Lower leg skin (tissue), 4 donors: ENCODE results near the gene NSFL1C. TPM values are rescaled to one million over a fixed set of nuclear protein-coding genes. Genes with fewer than 3 reads are reported as not detected.
A peak's percentile ranks its signal among the peaks of the same experiment; 100 is the strongest.

Experiments
- DNase-seq, 2 donors: peaks; one replicate each; pipeline ENCODE4 v3.0.0-alpha.2; 2019; ENCODE audit warnings: low spot score in 2 of 2
- H3K4me3 ChIP-seq: fragments of 200-600 bp; sonication (generic); 2 replicates; pipeline ENCODE4 v1.5.1; 2017; ENCODE audit warnings: mild to moderate bottlenecking, low read depth; ENCODE audit not compliant: poor library complexity, severe bottlenecking
- POLR2A ChIP-seq, 2 donors: fragments of 450-650 bp; IDR thresholded peaks; one replicate each; pipeline ENCODE4 v1.6.1; 2016 to 2017; ENCODE audit warnings: antibody characterized with exemption in 2 of 2, mild to moderate bottlenecking in 1 of 2, moderate library complexity in 1 of 2
- WGBS, 2 donors: methylation state at CpG; one replicate each; pipeline ENCODE4 v1.1.5; 2018; 5-methylcytosine and 5-hydroxymethylcytosine counted together
- intact Hi-C: fragments of 100-400 bp; cut with DNase I; formaldehyde crosslinking; loops from one replicate; pipeline ENCODE4 v1.15.0; 2023; ENCODE audit warnings: low total_unique reads
- total RNA-seq, 4 donors: library from RNA; depleted of rRNA; stranded (reverse); fragments of >200 nt; gene quantifications; one replicate each; pipeline ENCODE4 v1.1.0, GENCODE V29; 2016
- TF ChIP-seq, protein P1 (sequence below), 3 donors: fragments of 450-650 bp; IDR thresholded peaks; one replicate each; pipeline ENCODE4 v1.5.1; 2016; ENCODE audit warnings: antibody characterized with exemption in 3 of 3, mild to moderate bottlenecking in 3 of 3, moderate library complexity in 2 of 3

The NSFL1C gene
- total RNA-seq, 4 donors from 2014 or later, result 56.9 to 76.2 (median 63.5) TPM

- intact Hi-C loops, result no loop called here
- 77 to 78% methylated on average over 9 of the region's 9 CpGs for WGBS, 2 donors
- DNase-seq, result no peak
- TF ChIP-seq, protein P1, sequence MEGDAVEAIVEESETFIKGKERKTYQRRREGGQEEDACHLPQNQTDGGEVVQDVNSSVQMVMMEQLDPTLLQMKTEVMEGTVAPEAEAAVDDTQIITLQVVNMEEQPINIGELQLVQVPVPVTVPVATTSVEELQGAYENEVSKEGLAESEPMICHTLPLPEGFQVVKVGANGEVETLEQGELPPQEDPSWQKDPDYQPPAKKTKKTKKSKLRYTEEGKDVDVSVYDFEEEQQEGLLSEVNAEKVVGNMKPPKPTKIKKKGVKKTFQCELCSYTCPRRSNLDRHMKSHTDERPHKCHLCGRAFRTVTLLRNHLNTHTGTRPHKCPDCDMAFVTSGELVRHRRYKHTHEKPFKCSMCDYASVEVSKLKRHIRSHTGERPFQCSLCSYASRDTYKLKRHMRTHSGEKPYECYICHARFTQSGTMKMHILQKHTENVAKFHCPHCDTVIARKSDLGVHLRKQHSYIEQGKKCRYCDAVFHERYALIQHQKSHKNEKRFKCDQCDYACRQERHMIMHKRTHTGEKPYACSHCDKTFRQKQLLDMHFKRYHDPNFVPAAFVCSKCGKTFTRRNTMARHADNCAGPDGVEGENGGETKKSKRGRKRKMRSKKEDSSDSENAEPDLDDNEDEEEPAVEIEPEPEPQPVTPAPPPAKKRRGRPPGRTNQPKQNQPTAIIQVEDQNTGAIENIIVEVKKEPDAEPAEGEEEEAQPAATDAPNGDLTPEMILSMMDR (IDR thresholded peaks at IDR 0.05), result no peak
- peak overlapping the region; percentile 11 for H3K4me3 ChIP-seq
Observed at GRCh38 chr20:1490643-1491195, 24.1 kb upstream of the NSFL1C start.

DNA sequence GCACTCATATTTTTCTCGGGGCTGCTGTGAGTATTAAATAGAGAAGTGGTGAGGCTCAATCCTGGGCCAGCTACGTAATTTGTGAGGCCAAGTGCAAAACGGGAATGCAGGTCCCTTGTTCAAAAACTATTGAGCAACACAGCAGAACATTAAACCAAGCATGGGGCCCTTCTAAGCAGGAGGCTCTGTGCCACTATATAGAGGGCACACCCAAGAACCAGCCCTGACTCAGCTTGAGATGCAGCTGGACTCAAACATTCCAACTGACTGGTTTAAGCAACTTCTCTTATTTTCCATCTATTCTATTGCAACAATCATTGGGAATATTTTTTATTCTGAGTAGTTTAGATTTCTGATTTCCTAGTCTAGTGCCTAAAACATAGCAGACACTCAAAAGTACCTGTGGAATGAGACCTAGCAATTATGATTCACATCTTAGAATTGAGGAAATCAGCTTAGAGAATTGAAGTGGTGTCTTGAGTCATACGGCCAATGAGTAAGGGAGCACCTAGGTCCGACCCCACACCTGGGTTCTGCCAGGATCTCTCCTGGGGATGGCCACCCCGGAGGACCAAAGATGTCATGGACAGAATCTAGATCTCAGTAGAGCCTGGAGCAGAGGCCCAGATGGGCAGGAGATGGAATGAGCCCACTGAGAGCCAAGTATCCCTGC is 23.3 kb upstream of the NSFL1C start:
- WGBS, 2 donors, result 48 to 52% methylated on average over 6 of the region's 6 CpGs
- peak in 1 of 2 donors; percentile 60 for DNase-seq
- no peak for TF ChIP-seq POLR2A (IDR thresholded peaks at IDR 0.05)
- TF ChIP-seq, protein P1 (IDR thresholded peaks at IDR 0.05), result no peak
- intact Hi-C loops, result no loop called here
- no peak overlapping the region for H3K4me3 ChIP-seq

DNA sequence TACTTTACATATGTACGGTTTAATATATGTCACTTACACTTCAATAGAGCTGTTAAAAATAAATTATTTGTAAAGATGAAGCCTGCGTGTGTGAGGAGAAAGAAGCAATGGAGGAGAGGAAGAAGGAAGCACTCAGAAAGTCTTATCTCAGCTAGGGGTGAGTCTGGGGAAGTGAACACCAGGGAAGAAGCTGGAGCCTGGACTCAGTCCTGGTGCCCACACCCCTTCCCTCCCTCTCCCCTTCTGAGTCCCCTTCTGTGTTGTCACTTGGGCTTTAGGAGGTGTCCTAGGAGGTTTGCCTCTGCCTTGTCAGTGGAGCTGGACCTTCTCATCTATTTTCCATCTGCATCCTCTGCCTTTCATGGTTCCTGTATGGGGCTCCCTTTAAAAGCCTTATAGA is 22.7 kb upstream of the NSFL1C start:
- 78 to 84% methylated on average over 2 of the region's 2 CpGs for WGBS, 2 donors
- TF ChIP-seq, protein P1 (IDR thresholded peaks at IDR 0.05), result no peak
- TF ChIP-seq POLR2A (IDR thresholded peaks at IDR 0.05), result no peak
- intact Hi-C loops, result no loop called here
- H3K4me3 ChIP-seq, result no peak overlapping the region
- no peak for DNase-seq

DNA sequence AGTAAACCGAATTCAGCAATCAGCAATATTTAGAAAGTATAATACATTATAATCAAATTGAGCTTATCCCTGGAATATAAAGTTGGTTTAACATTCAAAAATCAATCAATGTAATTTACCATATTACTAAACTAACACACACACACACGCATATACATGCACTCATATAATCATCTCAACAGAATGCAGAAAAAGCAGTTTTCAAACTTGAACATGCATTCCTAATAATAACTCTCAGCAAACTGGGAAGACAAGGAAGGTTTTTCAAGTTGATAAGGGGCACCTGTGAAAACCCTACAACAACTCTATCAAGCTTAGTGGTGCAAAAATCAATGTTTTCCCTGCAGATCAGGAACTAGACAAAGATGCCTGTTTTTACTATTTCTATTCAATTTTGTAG is 19.9 kb upstream of the NSFL1C start:
- intact Hi-C loops, result no loop called here

GRCh38 chr20:1484438-1485116 is 17.9 kb upstream of the NSFL1C start:
- TF ChIP-seq POLR2A (IDR thresholded peaks at IDR 0.05), result no peak
- TF ChIP-seq, protein P1 (IDR thresholded peaks at IDR 0.05), result no peak
- 32 to 33% methylated on average over 5 of the region's 5 CpGs for WGBS, 2 donors
- intact Hi-C loops, result no loop called here
- DNase-seq, result no peak
- H3K4me3 ChIP-seq, result no peak overlapping the region

More for the DNA sequence above, 19.9 kb upstream of the NSFL1C start:
- WGBS, 2 donors, result 65 to 67% methylated on average over 2 of the region's 2 CpGs
- no peak for TF ChIP-seq POLR2A (IDR thresholded peaks at IDR 0.05)
- TF ChIP-seq, protein P1 (IDR thresholded peaks at IDR 0.05), result no peak
- H3K4me3 ChIP-seq, result no peak overlapping the region
- no peak for DNase-seq
